HEK293T (cell line): Measurements from ENCODE around the gene SQSTM1.

ENCODE experiments used
- BHLHE40 ChIP-seq: fragments of 450-650 bp; IDR thresholded peaks from 2 replicates; pipeline ENCODE4 v1.6.1; 2016; ENCODE audit warnings: mild to moderate bottlenecking, moderate library complexity, borderline replicate concordance
- ELF4 ChIP-seq: fragments of 450-650 bp; IDR thresholded peaks from 2 replicates; pipeline ENCODE4 v1.6.1; 2017; ENCODE audit warnings: antibody characterized with exemption
- FOXA1 ChIP-seq: fragments of 450-650 bp; IDR thresholded peaks from 2 replicates; pipeline ENCODE4 v1.6.1; 2016; ENCODE audit warnings: mild to moderate bottlenecking
- FOXK2 ChIP-seq: fragments of 450-650 bp; IDR thresholded peaks from 2 replicates; pipeline ENCODE4 v1.6.1; 2016; ENCODE audit warnings: mild to moderate bottlenecking
- FOXM1 ChIP-seq: fragments of 450-650 bp; IDR thresholded peaks from 2 replicates; pipeline ENCODE4 v1.6.1; 2017; ENCODE audit warnings: mild to moderate bottlenecking, borderline replicate concordance
- NFRKB ChIP-seq: fragments of 450-650 bp; IDR thresholded peaks from 2 replicates; pipeline ENCODE4 v1.6.1; 2016; ENCODE audit warnings: mild to moderate bottlenecking, moderate library complexity
- SP1 ChIP-seq: fragments of 450-650 bp; IDR thresholded peaks from 2 replicates; pipeline ENCODE4 v1.6.1; 2017
- SUZ12 ChIP-seq: fragments of 450-650 bp; IDR thresholded peaks from 2 replicates; pipeline ENCODE4 v1.6.1; 2016; ENCODE audit warnings: mild to moderate bottlenecking
- ZNF384 ChIP-seq: fragments of 450-650 bp; IDR thresholded peaks from 2 replicates; pipeline ENCODE4 v1.6.1; 2016

GRCh38 chr5:179777909-179778308 lies 42.8 kb upstream of the SQSTM1 start:
- TF ChIP-seq BHLHE40 (no peak), SUZ12 (no peak), FOXK2 (no peak), ELF4 (no peak), FOXM1 (no peak), FOXA1 (no peak), SP1 (no peak), ZNF384 (no peak), NFRKB (no peak)
